ENCODE results near the gene UBXN6.

DNA sequence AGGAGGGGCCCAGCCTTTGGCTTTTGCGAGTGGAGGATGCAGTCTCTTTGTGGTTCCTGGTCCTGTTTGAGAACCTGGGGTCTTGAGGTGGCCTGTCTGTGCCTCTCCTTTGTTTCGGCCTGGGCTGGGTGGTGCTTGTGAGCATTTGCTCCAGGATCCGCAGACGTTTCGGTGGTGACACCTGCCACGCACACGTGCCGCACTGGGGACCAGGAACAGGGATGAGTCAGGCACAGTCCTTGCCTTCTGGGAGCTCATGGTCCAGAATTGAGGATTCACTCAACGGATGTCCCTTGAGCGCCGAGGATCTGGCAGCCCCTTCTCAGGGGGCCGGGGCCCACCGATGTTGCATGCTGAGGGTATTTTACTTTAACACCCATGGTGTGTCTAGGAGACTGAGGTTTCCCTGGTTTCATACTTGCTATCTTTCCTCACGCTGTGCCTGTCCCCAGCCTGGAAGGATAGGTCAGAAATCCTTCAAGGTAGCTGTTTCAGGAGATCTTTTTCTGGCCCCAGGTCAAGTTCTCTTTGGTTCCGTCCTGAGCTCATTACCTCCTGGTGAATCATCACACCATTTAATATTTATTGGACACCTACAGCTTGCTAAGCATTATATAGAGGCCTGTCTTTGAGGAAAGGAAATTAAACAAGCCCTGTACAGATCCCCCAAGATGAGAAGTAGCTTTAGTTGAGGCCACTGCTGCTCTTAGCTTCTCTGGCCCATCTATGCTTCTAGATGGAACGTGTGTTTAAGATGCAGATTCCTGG, 19.6 kb upstream of the UBXN6 start:
- TF ChIP-seq, protein P1, sequence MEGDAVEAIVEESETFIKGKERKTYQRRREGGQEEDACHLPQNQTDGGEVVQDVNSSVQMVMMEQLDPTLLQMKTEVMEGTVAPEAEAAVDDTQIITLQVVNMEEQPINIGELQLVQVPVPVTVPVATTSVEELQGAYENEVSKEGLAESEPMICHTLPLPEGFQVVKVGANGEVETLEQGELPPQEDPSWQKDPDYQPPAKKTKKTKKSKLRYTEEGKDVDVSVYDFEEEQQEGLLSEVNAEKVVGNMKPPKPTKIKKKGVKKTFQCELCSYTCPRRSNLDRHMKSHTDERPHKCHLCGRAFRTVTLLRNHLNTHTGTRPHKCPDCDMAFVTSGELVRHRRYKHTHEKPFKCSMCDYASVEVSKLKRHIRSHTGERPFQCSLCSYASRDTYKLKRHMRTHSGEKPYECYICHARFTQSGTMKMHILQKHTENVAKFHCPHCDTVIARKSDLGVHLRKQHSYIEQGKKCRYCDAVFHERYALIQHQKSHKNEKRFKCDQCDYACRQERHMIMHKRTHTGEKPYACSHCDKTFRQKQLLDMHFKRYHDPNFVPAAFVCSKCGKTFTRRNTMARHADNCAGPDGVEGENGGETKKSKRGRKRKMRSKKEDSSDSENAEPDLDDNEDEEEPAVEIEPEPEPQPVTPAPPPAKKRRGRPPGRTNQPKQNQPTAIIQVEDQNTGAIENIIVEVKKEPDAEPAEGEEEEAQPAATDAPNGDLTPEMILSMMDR (IDR thresholded peaks at IDR 0.05), result no peak
- no peak for TF ChIP-seq ZFX (IDR thresholded peaks at IDR 0.05; ENCODE audit: borderline replicate concordance)
